HG03095 (cell line): ENCODE measurements around the gene NR6A1.
"Not testable (repeated sequence)": the region's sequence is repeated elsewhere in the genome, so short reads cannot be mapped to it uniquely, and the experiment has no call there.

Experiments used
- ATAC-seq: cut with Tn5 transposase; IDR thresholded peaks from one replicate; pipeline ENCODE4 v1.9.1; 2021; ENCODE audit warnings: moderate library complexity; ENCODE audit not compliant: unreplicated experiment

The NR6A1 gene

GRCh38 chr9:124778575-124779367 is 7.7 kb upstream of the NR6A1 start:
- ATAC-seq: no peak

GRCh38 chr9:124776954-124777648 is 6.0 kb upstream of the NR6A1 start, which contains the start of gene OLFML2A:
OLFML2A (plus strand) TSS chr9:124777133; CDS start chr9:124777271, 138 bp downstream.
- ATAC-seq: no peak

GRCh38 chr9:124776618-124776953 is 5.5 kb upstream of the NR6A1 start:
- no peak for ATAC-seq

- ATAC-seq: no peak
Observed at GRCh38 chr9:124774129-124774978, 3.2 kb upstream of the NR6A1 start.

GRCh38 chr9:124773473-124774128 is 2.5 kb upstream of the NR6A1 start:
- no peak for ATAC-seq

- ATAC-seq: not testable (repeated sequence)
Observed at GRCh38 chr9:124772877-124773276, 1.8 kb upstream of the NR6A1 start.

GRCh38 chr9:124771867-124772679 is 962 bp upstream of the NR6A1 start:
- ATAC-seq: no peak

- no peak for ATAC-seq
Observed at GRCh38 chr9:124770359-124771020, 621 bp downstream of the NR6A1 start.

GRCh38 chr9:124769549-124770358 is 1.4 kb downstream of the NR6A1 start:
- ATAC-seq: no peak

GRCh38 chr9:124768750-124769548 is 2.2 kb downstream of the NR6A1 start:
- no peak for ATAC-seq

- ATAC-seq: no peak
Observed at GRCh38 chr9:124768334-124768733, 2.8 kb downstream of the NR6A1 start.

- ATAC-seq: no peak
Observed at GRCh38 chr9:124767821-124768220, 3.3 kb downstream of the NR6A1 start.

- no peak for ATAC-seq
Observed at GRCh38 chr9:124766815-124767554, 4.1 kb downstream of the NR6A1 start.

- ATAC-seq: no peak
Observed at GRCh38 chr9:124766326-124766725, 4.8 kb downstream of the NR6A1 start.

- ATAC-seq: no peak
Observed at GRCh38 chr9:124765439-124765835, 5.7 kb downstream of the NR6A1 start.

GRCh38 chr9:124764774-124765438 is 6.2 kb downstream of the NR6A1 start:
- no peak for ATAC-seq

GRCh38 chr9:124762633-124763032 is 8.5 kb downstream of the NR6A1 start:
- ATAC-seq: no peak
